WTC11 (cell line): ENCODE measurements around the gene SPSB2. TPM values are rescaled to one million over a fixed set of nuclear protein-coding genes. Genes with fewer than 3 reads are reported as not detected.

Experiments used
- ATAC-seq: fragments of 200-7000 bp; cut with Tn5 transposase; 2 replicates; pipeline ENCODE4 v1.10.0; 2021; ENCODE audit warnings: mild to moderate bottlenecking, moderate library complexity
- CTCF ChIA-PET: fragments of 300-600 bp; sonication (Branson Sonifier 250); formaldehyde crosslinking; loops from one replicate; lab custom pipeline; 2021; ENCODE audit warnings: antibody characterized with exemption; lab: Charles Lee
- POLR2A ChIA-PET: fragments of 350-600 bp; sonication (Branson Sonifier 250); formaldehyde crosslinking; loops from one replicate; lab custom pipeline; 2021; ENCODE audit warnings: antibody characterized with exemption; lab: Charles Lee
- DNase-seq: peaks from one replicate; pipeline ENCODE4 v3.0.0; 2021; ENCODE audit warnings: low spot score
- H3K27ac Mint-ChIP-seq: 2 replicates; pipeline ENCODE4 v1.8.0; 2021; ENCODE audit warnings: mixed read lengths
- H3K27me3 Mint-ChIP-seq: 2 replicates; pipeline ENCODE4 v1.8.0; 2021; ENCODE audit warnings: low read depth, mild to moderate bottlenecking, moderate library complexity, mixed read lengths
- H3K36me3 Mint-ChIP-seq: 2 replicates; pipeline ENCODE4 v1.8.0; 2021; ENCODE audit warnings: mixed read lengths
- H3K4me1 Mint-ChIP-seq: 2 replicates; pipeline ENCODE4 v1.8.0; 2022; ENCODE audit warnings: mixed read lengths
- H3K4me3 Mint-ChIP-seq: 2 replicates; pipeline ENCODE4 v1.8.0; 2021; ENCODE audit warnings: mild to moderate bottlenecking, moderate library complexity, mixed read lengths
- H3K9me3 Mint-ChIP-seq: 2 replicates; pipeline ENCODE4 v1.8.0; 2021; ENCODE audit warnings: mixed read lengths
- CBFB ChIP-seq: sonication (generic); formaldehyde crosslinking; IDR thresholded peaks from 2 replicates; pipeline ENCODE4 v1.8.1; 2022; ENCODE audit warnings: mild to moderate bottlenecking, low read depth, missing genetic modification reagents
- CREB1 ChIP-seq: sonication (generic); formaldehyde crosslinking; IDR thresholded peaks from 2 replicates; pipeline ENCODE4 v1.8.0; 2023; ENCODE audit warnings: mild to moderate bottlenecking, missing genetic modification reagents
- HMGA2 ChIP-seq: fragments of 250-450 bp; sonication (Bioruptor Pico); IDR thresholded peaks from 2 replicates; pipeline ENCODE4 v1.4.0; 2021; ENCODE audit warnings: mild to moderate bottlenecking, moderate library complexity
- IRF2 ChIP-seq: sonication (generic); formaldehyde crosslinking; IDR thresholded peaks from 2 replicates; pipeline ENCODE4 v1.8.0; 2022; ENCODE audit warnings: low read depth, missing genetic modification reagents, borderline replicate concordance
- KAT7 ChIP-seq: sonication (generic); formaldehyde crosslinking; IDR thresholded peaks from 2 replicates; pipeline ENCODE4 v1.8.1; 2023; ENCODE audit warnings: missing genetic modification reagents, mild to moderate bottlenecking, borderline replicate concordance
- MYBL2 ChIP-seq: sonication (generic); formaldehyde crosslinking; IDR thresholded peaks from 2 replicates; pipeline ENCODE4 v1.8.1; 2023; ENCODE audit warnings: mild to moderate bottlenecking, moderate library complexity, missing genetic modification reagents
- NFATC4 ChIP-seq: fragments of 250-450 bp; sonication (Bioruptor Pico); IDR thresholded peaks from 2 replicates; pipeline ENCODE4 v1.9.0; 2021; ENCODE audit warnings: mild to moderate bottlenecking
- NFE2L1 ChIP-seq: sonication (generic); formaldehyde crosslinking; IDR thresholded peaks from 2 replicates; pipeline ENCODE4 v1.8.1; 2023; ENCODE audit warnings: missing genetic modification reagents
- NR1H2 ChIP-seq: sonication (generic); formaldehyde crosslinking; IDR thresholded peaks from 2 replicates; pipeline ENCODE4 v1.9.0; 2021; ENCODE audit warnings: mild to moderate bottlenecking, moderate library complexity, missing genetic modification reagents
- NR3C1 ChIP-seq: sonication (generic); formaldehyde crosslinking; conservative IDR thresholded peaks from 2 replicates; pipeline ENCODE4 v1.8.1; 2023; ENCODE audit warnings: low read depth, mild to moderate bottlenecking, missing genetic modification reagents
- OVOL2 ChIP-seq: fragments of 250-450 bp; sonication (Bioruptor Pico); IDR thresholded peaks from 2 replicates; pipeline ENCODE4 v1.9.0; 2021; ENCODE audit warnings: mild to moderate bottlenecking, borderline replicate concordance
- PRRX2 ChIP-seq: fragments of 250-450 bp; sonication (Bioruptor Pico); IDR thresholded peaks from 2 replicates; pipeline ENCODE4 v1.8.0; 2021; ENCODE audit warnings: mild to moderate bottlenecking
- RORB ChIP-seq: fragments of 250-450 bp; sonication (Bioruptor Pico); IDR thresholded peaks from 2 replicates; pipeline ENCODE4 v1.9.0; 2021; ENCODE audit warnings: mild to moderate bottlenecking
- SMAD3 ChIP-seq: sonication (generic); formaldehyde crosslinking; IDR thresholded peaks from 2 replicates; pipeline ENCODE4 v1.8.0; 2022; ENCODE audit warnings: missing genetic modification reagents, mild to moderate bottlenecking, borderline replicate concordance
- ZNF121 ChIP-seq: sonication (generic); formaldehyde crosslinking; IDR thresholded peaks from 2 replicates; pipeline ENCODE4 v1.8.0; 2023; ENCODE audit warnings: missing genetic modification reagents
- ZNF138 ChIP-seq: sonication (generic); formaldehyde crosslinking; conservative IDR thresholded peaks from 2 replicates; pipeline ENCODE4 v1.8.1; 2022; ENCODE audit warnings: mild to moderate bottlenecking, moderate library complexity, missing genetic modification reagents
- ZNF219 ChIP-seq: sonication (generic); formaldehyde crosslinking; IDR thresholded peaks from 2 replicates; pipeline ENCODE4 v1.8.0; 2023; ENCODE audit warnings: missing genetic modification reagents, mild to moderate bottlenecking, borderline replicate concordance
- ZNF263 ChIP-seq: sonication (generic); formaldehyde crosslinking; IDR thresholded peaks from 2 replicates; pipeline ENCODE4 v1.8.1; 2022; ENCODE audit warnings: low read depth, mild to moderate bottlenecking, moderate library complexity, missing genetic modification reagents
- total RNA-seq: library from RNA; stranded (reverse); gene quantifications from 3 replicates; pipeline ENCODE4 v1.2.3, GENCODE V29; 2021
- TF ChIP-seq, protein P1 (sequence below): sonication (generic); formaldehyde crosslinking; IDR thresholded peaks from 2 replicates; pipeline ENCODE4 v1.8.1; 2023; ENCODE audit warnings: mild to moderate bottlenecking, missing genetic modification reagents
- TF ChIP-seq, protein P2 (sequence below): sonication (generic); formaldehyde crosslinking; IDR thresholded peaks from 2 replicates; pipeline ENCODE4 v1.8.1; 2023; ENCODE audit warnings: mild to moderate bottlenecking, missing genetic modification reagents
- TF ChIP-seq, protein P3 (sequence below): sonication (generic); formaldehyde crosslinking; IDR thresholded peaks from 2 replicates; pipeline ENCODE4 v1.8.1; 2023; ENCODE audit warnings: mild to moderate bottlenecking, moderate library complexity, missing genetic modification reagents
- TF ChIP-seq, protein P4 (sequence below): sonication (generic); formaldehyde crosslinking; IDR thresholded peaks from 2 replicates; pipeline ENCODE4 v1.8.0; 2022; ENCODE audit warnings: mild to moderate bottlenecking, missing genetic modification reagents
- TF ChIP-seq, protein P5 (sequence below): sonication (generic); formaldehyde crosslinking; IDR thresholded peaks from 2 replicates; pipeline ENCODE4 v1.8.1; 2022; ENCODE audit warnings: low read depth, missing genetic modification reagents, borderline replicate concordance
- TF ChIP-seq, protein P6 (sequence below): sonication (generic); formaldehyde crosslinking; IDR thresholded peaks from 2 replicates; pipeline ENCODE4 v1.8.0; 2022; ENCODE audit warnings: mild to moderate bottlenecking, missing genetic modification reagents

Gene SPSB2
- total RNA-seq, 1 experiment from 2014 or later, result 25.5 TPM

DNA sequence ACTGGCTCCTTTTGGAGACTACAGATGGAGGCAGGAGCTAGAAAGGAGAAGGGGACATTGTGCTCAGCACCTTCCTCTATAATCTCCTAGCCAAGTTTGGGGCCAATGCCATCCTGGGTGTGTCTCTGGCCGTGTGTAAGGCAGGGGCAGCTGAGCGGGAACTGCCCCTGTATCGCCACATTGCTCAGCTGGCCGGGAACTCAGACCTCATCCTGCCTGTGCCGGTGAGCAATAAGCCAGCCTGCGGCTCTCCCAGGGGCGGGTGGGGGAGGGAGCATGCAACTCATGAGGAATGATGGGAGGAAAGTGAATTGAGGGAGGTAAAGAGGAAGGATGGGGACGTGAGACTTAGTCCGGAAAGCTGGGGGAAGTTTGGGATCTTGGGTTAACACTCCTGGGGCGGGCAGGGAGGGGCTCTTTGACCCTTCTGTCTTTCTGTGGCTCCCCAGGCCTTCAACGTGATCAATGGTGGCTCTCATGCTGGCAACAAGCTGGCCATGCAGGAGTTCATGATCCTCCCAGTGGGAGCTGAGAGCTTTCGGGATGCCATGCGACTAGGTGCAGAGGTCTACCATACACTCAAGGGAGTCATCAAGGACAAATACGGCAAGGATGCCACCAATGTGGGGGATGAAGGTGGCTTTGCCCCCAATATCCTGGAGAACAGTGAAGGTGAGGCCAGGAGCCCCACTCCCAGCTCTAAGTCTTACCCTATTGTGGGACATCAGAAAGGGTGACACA lies 44.6 kb upstream of the SPSB2 start:
- H3K4me3 Mint-ChIP-seq, result no peak overlapping the region
- peaks cover 48% of the 10 kb centered on the region for H3K36me3 Mint-ChIP-seq
- H3K27ac Mint-ChIP-seq, result no peak overlapping the region
- no peak for DNase-seq
- peaks cover 6% of the 10 kb centered on the region for H3K27me3 Mint-ChIP-seq
- ChIA-PET POLR2A (no interaction called here), CTCF (interaction anchor here (0.9 to 9.1 kb wide), 4 partner anchors 8 to 48 kb away, joined by 3 to 45 read pairs (median 8); partner anchors contain the start of gene SPSB2)
- H3K4me1 Mint-ChIP-seq, result peaks cover 38% of the 10 kb centered on the region
- no peaks in the 10 kb centered on the region for H3K9me3 Mint-ChIP-seq
- no peak for ATAC-seq
- no peak for TF ChIP-seq RORB (CRISPR knock-in tag)
- no peak for TF ChIP-seq MYBL2 (CRISPR knock-in tag)
- no peak for TF ChIP-seq NR1H2
- TF ChIP-seq, protein P1, sequence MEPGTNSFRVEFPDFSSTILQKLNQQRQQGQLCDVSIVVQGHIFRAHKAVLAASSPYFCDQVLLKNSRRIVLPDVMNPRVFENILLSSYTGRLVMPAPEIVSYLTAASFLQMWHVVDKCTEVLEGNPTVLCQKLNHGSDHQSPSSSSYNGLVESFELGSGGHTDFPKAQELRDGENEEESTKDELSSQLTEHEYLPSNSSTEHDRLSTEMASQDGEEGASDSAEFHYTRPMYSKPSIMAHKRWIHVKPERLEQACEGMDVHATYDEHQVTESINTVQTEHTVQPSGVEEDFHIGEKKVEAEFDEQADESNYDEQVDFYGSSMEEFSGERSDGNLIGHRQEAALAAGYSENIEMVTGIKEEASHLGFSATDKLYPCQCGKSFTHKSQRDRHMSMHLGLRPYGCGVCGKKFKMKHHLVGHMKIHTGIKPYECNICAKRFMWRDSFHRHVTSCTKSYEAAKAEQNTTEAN (CRISPR knock-in tag), result no peak
- no peak for TF ChIP-seq CBFB (CRISPR knock-in tag)
- no peak for TF ChIP-seq SMAD3 (CRISPR knock-in tag)

DNA sequence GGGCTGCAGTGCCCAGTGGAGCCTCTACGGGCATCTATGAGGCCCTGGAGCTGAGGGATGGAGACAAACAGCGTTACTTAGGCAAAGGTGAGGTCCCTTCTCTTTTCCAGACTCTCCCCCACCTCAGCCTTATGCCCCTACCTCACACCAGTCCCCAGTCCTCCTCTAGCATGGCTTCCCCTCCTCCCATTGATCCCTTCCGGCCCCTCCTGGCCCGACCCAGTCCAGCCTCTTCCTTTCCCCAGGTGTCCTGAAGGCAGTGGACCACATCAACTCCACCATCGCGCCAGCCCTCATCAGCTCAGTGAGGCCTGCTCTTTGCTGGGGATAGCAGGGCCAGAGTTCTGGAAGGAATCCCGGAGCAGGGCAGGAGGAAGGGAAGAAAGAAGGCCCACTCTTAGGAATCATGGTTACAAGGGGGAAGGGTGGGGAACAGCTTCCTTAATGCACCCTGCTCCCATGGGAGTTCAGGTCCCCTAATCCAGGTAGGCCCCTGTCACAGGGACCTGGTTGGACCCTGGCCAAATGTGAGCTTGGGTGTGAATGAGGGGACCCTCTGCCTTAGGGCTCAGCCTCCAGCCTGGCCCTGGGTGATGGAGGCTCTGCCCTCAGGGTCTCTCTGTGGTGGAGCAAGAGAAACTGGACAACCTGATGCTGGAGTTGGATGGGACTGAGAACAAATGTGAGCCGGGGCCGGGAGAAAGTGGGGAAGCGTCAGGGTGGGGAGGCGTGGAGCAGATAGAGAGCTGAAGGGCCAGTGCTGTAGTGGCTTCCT lies 43.5 kb upstream of the SPSB2 start:
- CTCF ChIA-PET, result interaction anchor here (2.5 to 9.1 kb wide), 3 partner anchors 9 to 47 kb away, joined by 13 to 45 read pairs (median 13); partner anchors contain the start of gene SPSB2
- H3K36me3 Mint-ChIP-seq, result peaks cover 39% of the 10 kb centered on the region

More for the DNA sequence above, 43.5 kb upstream of the SPSB2 start:
- Mint-ChIP-seq H3K4me1 (peaks cover 39% of the 10 kb centered on the region), H3K27me3 (peaks cover 8% of the 10 kb centered on the region), H3K4me3 (peak overlapping the region; percentile 97; the same call in 1 of the 2 replicates), H3K9me3 (no peaks in the 10 kb centered on the region), H3K27ac (no peak overlapping the region; the same call in 1 of the 2 replicates)
- no peak for DNase-seq
- no peak for TF ChIP-seq ZNF263 (CRISPR knock-in tag)
- TF ChIP-seq, protein P2, sequence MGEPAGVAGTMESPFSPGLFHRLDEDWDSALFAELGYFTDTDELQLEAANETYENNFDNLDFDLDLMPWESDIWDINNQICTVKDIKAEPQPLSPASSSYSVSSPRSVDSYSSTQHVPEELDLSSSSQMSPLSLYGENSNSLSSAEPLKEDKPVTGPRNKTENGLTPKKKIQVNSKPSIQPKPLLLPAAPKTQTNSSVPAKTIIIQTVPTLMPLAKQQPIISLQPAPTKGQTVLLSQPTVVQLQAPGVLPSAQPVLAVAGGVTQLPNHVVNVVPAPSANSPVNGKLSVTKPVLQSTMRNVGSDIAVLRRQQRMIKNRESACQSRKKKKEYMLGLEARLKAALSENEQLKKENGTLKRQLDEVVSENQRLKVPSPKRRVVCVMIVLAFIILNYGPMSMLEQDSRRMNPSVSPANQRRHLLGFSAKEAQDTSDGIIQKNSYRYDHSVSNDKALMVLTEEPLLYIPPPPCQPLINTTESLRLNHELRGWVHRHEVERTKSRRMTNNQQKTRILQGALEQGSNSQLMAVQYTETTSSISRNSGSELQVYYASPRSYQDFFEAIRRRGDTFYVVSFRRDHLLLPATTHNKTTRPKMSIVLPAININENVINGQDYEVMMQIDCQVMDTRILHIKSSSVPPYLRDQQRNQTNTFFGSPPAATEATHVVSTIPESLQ, result no peak
- no peak for TF ChIP-seq CBFB (CRISPR knock-in tag)
- no peak for TF ChIP-seq ZNF219 (CRISPR knock-in tag)
- TF ChIP-seq NFE2L1 (CRISPR knock-in tag), result no peak
- no peak for TF ChIP-seq CREB1
- TF ChIP-seq, protein P3, sequence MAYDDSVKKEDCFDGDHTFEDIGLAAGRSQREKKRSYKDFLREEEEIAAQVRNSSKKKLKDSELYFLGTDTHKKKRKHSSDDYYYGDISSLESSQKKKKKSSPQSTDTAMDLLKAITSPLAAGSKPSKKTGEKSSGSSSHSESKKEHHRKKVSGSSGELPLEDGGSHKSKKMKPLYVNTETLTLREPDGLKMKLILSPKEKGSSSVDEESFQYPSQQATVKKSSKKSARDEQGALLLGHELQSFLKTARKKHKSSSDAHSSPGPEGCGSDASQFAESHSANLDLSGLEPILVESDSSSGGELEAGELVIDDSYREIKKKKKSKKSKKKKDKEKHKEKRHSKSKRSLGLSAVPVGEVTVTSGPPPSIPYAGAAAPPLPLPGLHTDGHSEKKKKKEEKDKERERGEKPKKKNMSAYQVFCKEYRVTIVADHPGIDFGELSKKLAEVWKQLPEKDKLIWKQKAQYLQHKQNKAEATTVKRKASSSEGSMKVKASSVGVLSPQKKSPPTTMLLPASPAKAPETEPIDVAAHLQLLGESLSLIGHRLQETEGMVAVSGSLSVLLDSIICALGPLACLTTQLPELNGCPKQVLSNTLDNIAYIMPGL (CRISPR knock-in tag), result no peak
- TF ChIP-seq, protein P4, sequence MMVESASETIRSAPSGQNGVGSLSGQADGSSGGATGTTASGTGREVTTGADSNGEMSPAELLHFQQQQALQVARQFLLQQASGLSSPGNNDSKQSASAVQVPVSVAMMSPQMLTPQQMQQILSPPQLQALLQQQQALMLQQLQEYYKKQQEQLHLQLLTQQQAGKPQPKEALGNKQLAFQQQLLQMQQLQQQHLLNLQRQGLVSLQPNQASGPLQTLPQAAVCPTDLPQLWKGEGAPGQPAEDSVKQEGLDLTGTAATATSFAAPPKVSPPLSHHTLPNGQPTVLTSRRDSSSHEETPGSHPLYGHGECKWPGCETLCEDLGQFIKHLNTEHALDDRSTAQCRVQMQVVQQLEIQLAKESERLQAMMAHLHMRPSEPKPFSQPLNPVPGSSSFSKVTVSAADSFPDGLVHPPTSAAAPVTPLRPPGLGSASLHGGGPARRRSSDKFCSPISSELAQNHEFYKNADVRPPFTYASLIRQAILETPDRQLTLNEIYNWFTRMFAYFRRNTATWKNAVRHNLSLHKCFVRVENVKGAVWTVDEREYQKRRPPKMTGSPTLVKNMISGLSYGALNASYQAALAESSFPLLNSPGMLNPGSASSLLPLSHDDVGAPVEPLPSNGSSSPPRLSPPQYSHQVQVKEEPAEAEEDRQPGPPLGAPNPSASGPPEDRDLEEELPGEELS (CRISPR knock-in tag), result no peak
- TF ChIP-seq IRF2 (CRISPR knock-in tag), result no peak
- TF ChIP-seq ZNF138 (CRISPR knock-in tag), result no peak
- no peak for TF ChIP-seq KAT7 (CRISPR knock-in tag)
- no peak for TF ChIP-seq PRRX2 (CRISPR knock-in tag)
- no peak for TF ChIP-seq ZNF121 (CRISPR knock-in tag)
- no peak for TF ChIP-seq NR3C1 (CRISPR knock-in tag)
- TF ChIP-seq OVOL2 (CRISPR knock-in tag), result no peak
- TF ChIP-seq, protein P5, sequence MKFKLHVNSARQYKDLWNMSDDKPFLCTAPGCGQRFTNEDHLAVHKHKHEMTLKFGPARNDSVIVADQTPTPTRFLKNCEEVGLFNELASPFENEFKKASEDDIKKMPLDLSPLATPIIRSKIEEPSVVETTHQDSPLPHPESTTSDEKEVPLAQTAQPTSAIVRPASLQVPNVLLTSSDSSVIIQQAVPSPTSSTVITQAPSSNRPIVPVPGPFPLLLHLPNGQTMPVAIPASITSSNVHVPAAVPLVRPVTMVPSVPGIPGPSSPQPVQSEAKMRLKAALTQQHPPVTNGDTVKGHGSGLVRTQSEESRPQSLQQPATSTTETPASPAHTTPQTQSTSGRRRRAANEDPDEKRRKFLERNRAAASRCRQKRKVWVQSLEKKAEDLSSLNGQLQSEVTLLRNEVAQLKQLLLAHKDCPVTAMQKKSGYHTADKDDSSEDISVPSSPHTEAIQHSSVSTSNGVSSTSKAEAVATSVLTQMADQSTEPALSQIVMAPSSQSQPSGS (CRISPR knock-in tag), result no peak
- TF ChIP-seq, protein P6, sequence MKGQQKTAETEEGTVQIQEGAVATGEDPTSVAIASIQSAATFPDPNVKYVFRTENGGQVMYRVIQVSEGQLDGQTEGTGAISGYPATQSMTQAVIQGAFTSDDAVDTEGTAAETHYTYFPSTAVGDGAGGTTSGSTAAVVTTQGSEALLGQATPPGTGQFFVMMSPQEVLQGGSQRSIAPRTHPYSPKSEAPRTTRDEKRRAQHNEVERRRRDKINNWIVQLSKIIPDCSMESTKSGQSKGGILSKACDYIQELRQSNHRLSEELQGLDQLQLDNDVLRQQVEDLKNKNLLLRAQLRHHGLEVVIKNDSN (CRISPR knock-in tag), result no peak
- no peak for TF ChIP-seq HMGA2 (CRISPR knock-in tag)
- no peak for TF ChIP-seq NFATC4
- POLR2A ChIA-PET, result interaction anchor here (0.6 to 0.8 kb wide), 2 partner anchors 9 to 47 kb away, joined by 4 read pairs; no protein-coding TSS in a partner anchor
- ATAC-seq, result no peak
